Natural killer cell (primary cell): ENCODE data around the gene LMTK2. TPM values are rescaled to one million over a fixed set of nuclear protein-coding genes. Genes with fewer than 3 reads are reported as not detected.
"Not testable (repeated sequence)": the region's sequence is repeated elsewhere in the genome, so short reads cannot be mapped to it uniquely, and the experiment has no call there.

Source experiments
- ATAC-seq, 3 donors: fragments of 150-1000 bp in 2 of 3; fragments of 200-7000 bp in 1 of 3; cut with Tn5 transposase; 1 replicate in 1 of 3; 2 replicates in 2 of 3; pipeline ENCODE4 v1.10.0; 2021; ENCODE audit warnings: mild to moderate bottlenecking in 2 of 3, moderate library complexity in 2 of 3
- DNase-seq, 2 donors: peaks; one replicate each; pipeline versions ENCODE4 v3.0.0 to v3.0.0-alpha.2; 2013 to 2021; ENCODE audit warnings: mixed read lengths in 1 of 2
- H3K27ac ChIP-seq: one replicate; pipeline ENCODE4 v1.5.1; 2013; ENCODE audit warnings: mild to moderate bottlenecking, low read length
- H3K27me3 ChIP-seq: one replicate; pipeline ENCODE4 v1.6.1; 2013; ENCODE audit warnings: low read length; ENCODE audit not compliant: control insufficient read depth, insufficient read depth
- H3K36me3 ChIP-seq: one replicate; pipeline ENCODE4 v1.6.1; 2013; ENCODE audit warnings: low read length; ENCODE audit not compliant: control insufficient read depth, insufficient read depth
- H3K4me1 ChIP-seq: one replicate; pipeline ENCODE4 v1.6.1; 2013; ENCODE audit warnings: low read length; ENCODE audit not compliant: control insufficient read depth, insufficient read depth
- H3K4me3 ChIP-seq: one replicate; pipeline ENCODE4 v1.5.1; 2013; ENCODE audit warnings: low read length
- H3K9me3 ChIP-seq: one replicate; pipeline ENCODE4 v1.6.1; 2013; ENCODE audit warnings: low read length; ENCODE audit not compliant: control insufficient read depth, insufficient read depth
- H3K27ac Mint-ChIP-seq, 2 donors: one replicate each; pipeline ENCODE4 v1.8.0; 2022; ENCODE audit warnings: mild to moderate bottlenecking in 2 of 2, mixed read lengths in 2 of 2, moderate library complexity in 1 of 2
- H3K27me3 Mint-ChIP-seq, 2 donors: one replicate each; pipeline ENCODE4 v1.8.0; 2022; ENCODE audit warnings: low read depth in 2 of 2, mixed read lengths in 2 of 2
- H3K36me3 Mint-ChIP-seq: one replicate; pipeline ENCODE4 v1.8.0; 2022; ENCODE audit warnings: mixed read lengths
- H3K4me1 Mint-ChIP-seq, 2 donors: one replicate each; pipeline ENCODE4 v1.8.0; 2022; ENCODE audit warnings: mixed read lengths in 2 of 2
- H3K4me3 Mint-ChIP-seq: one replicate; pipeline ENCODE4 v1.8.0; 2022; ENCODE audit warnings: mild to moderate bottlenecking, moderate library complexity, mixed read lengths
- H3K9me3 Mint-ChIP-seq, 2 donors: one replicate each; pipeline ENCODE4 v1.8.0; 2022; ENCODE audit warnings: mixed read lengths in 2 of 2
- CTCF ChIP-seq: fragments of 200-600 bp; IDR thresholded peaks from one replicate; pipeline ENCODE4 v1.8.0; 2022; ENCODE audit warnings: antibody characterized with exemption
- WGBS: methylation state at CpG from one replicate; pipeline ENCODE4 v1.1.7; 2013; ENCODE audit warnings: missing lambda C conversion rate; ENCODE audit not compliant: insufficient coverage; 5-methylcytosine and 5-hydroxymethylcytosine counted together
- intact Hi-C: fragments of 100-400 bp; cut with micrococcal nuclease; formaldehyde crosslinking; loops from one replicate; pipeline ENCODE4 v1.14.2; 2022
- total RNA-seq, 4 donors: library from RNA; stranded (reverse); fragments of 120-200 nt in 1 of 4; gene quantifications; one replicate each; pipeline versions ENCODE4 v1.2.3 to v1.2.4, GENCODE V29; 2013 to 2022

LMTK2 gene
- total RNA-seq, 3 donors from 2014 or later (not counting 1 experiment from before 2014, with no cell fraction given) = 18.7 to 33.9 (median 26.6) TPM

- H3K4me1 Mint-ChIP-seq = peaks cover 40 to 46% of the 10 kb centered on the region in 2 donors
- intact Hi-C loops = no loop called here
- no peaks in the 10 kb centered on the region for H3K4me1 ChIP-seq
- DNase-seq (no peak), ATAC-seq (no peak)
- no peaks in the 10 kb centered on the region for H3K9me3 Mint-ChIP-seq
- no peaks in the 10 kb centered on the region for H3K36me3 Mint-ChIP-seq
- no peak overlapping the region for H3K4me3 ChIP-seq
- no peaks in the 10 kb centered on the region for H3K27me3 ChIP-seq
- no peak overlapping the region for H3K27ac ChIP-seq
- H3K4me3 Mint-ChIP-seq = no peak overlapping the region
- H3K9me3 ChIP-seq = no peaks in the 10 kb centered on the region
- WGBS = 96% methylated on average over 9 of the region's 10 CpGs
- H3K36me3 ChIP-seq = no peaks in the 10 kb centered on the region
- TF ChIP-seq CTCF = no peak
- H3K27ac Mint-ChIP-seq = no peak overlapping the region
- no peaks in the 10 kb centered on the region for H3K27me3 Mint-ChIP-seq
Measured at GRCh38 chr7:98119256-98119918, 12.7 kb downstream of the LMTK2 start.

GRCh38 chr7:98120559-98120958 is 13.9 kb downstream of the LMTK2 start:
- no peaks in the 10 kb centered on the region for H3K27me3 ChIP-seq
- H3K27me3 Mint-ChIP-seq = peaks cover 0 to 3% of the 10 kb centered on the region in 2 donors
- ATAC-seq = no peak
- H3K4me3 Mint-ChIP-seq = no peak overlapping the region
- DNase-seq = no peak
- TF ChIP-seq CTCF = no peak
- WGBS = 75% methylated on average over 4 of the region's 4 CpGs
- no peaks in the 10 kb centered on the region for H3K36me3 ChIP-seq
- H3K4me1 Mint-ChIP-seq = peaks cover 32 to 40% of the 10 kb centered on the region in 2 donors
- no peaks in the 10 kb centered on the region for H3K9me3 ChIP-seq
- H3K9me3 Mint-ChIP-seq = no peaks in the 10 kb centered on the region
- no peak overlapping the region for H3K27ac ChIP-seq
- H3K36me3 Mint-ChIP-seq = no peaks in the 10 kb centered on the region
- no peak overlapping the region for H3K4me3 ChIP-seq
- intact Hi-C loops = no loop called here
- H3K27ac Mint-ChIP-seq = no peak overlapping the region
- no peaks in the 10 kb centered on the region for H3K4me1 ChIP-seq

GRCh38 chr7:98121388-98121787 is 14.7 kb downstream of the LMTK2 start:
- intact Hi-C loops, H3K9me3 Mint-ChIP-seq, H3K4me3 Mint-ChIP-seq, H3K4me3 ChIP-seq, H3K27ac Mint-ChIP-seq, H3K27me3 Mint-ChIP-seq, ATAC-seq, H3K36me3 Mint-ChIP-seq, H3K9me3 ChIP-seq, H3K27ac ChIP-seq, H3K27me3 ChIP-seq, H3K36me3 ChIP-seq, H3K4me1 ChIP-seq, DNase-seq: not testable (repeated sequence)
- H3K4me1 Mint-ChIP-seq = peaks cover 34 to 49% of the 10 kb centered on the region in 2 donors
- 100% methylated on average over 7 of the region's 7 CpGs for WGBS

- TF ChIP-seq CTCF = no peak
- H3K27me3 Mint-ChIP-seq = peaks cover 0 to 3% of the 10 kb centered on the region in 2 donors
- peaks cover 36 to 48% of the 10 kb centered on the region in 2 donors for H3K4me1 Mint-ChIP-seq
- no peaks in the 10 kb centered on the region for H3K36me3 Mint-ChIP-seq
- no peak overlapping the region for H3K27ac ChIP-seq
- no peaks in the 10 kb centered on the region for H3K27me3 ChIP-seq
- H3K36me3 ChIP-seq = no peaks in the 10 kb centered on the region
- WGBS = 94% methylated on average over 4 of the region's 4 CpGs
- H3K9me3 Mint-ChIP-seq = no peaks in the 10 kb centered on the region
- DNase-seq = no peak
- no peaks in the 10 kb centered on the region for H3K9me3 ChIP-seq
- H3K27ac Mint-ChIP-seq = no peak overlapping the region
- H3K4me3 ChIP-seq = no peak overlapping the region
- H3K4me3 Mint-ChIP-seq = no peak overlapping the region
- no peaks in the 10 kb centered on the region for H3K4me1 ChIP-seq
- no peak for ATAC-seq
- intact Hi-C loops = no loop called here
Measured at GRCh38 chr7:98123365-98123696, 16.7 kb downstream of the LMTK2 start.
